ENCODE data around the gene ABCC12.

Gene ABCC12

GRCh38 chr16:48165961-48166578, 10.3 kb upstream of the ABCC12 start:
- DNase-seq (ENCODE audit: low read depth, low spot score): peak; percentile 5
- TF ChIP-seq CTCF (IDR thresholded peaks at IDR 0.05; ENCODE audit: low read depth, low read length): no peak
- no peak overlapping the region for H3K4me3 ChIP-seq (ENCODE audit: low read depth, low read length)
- in situ Hi-C loops (cut with HindIII; ENCODE audit: low sequenced_read_pairs): no loop called here

DNA sequence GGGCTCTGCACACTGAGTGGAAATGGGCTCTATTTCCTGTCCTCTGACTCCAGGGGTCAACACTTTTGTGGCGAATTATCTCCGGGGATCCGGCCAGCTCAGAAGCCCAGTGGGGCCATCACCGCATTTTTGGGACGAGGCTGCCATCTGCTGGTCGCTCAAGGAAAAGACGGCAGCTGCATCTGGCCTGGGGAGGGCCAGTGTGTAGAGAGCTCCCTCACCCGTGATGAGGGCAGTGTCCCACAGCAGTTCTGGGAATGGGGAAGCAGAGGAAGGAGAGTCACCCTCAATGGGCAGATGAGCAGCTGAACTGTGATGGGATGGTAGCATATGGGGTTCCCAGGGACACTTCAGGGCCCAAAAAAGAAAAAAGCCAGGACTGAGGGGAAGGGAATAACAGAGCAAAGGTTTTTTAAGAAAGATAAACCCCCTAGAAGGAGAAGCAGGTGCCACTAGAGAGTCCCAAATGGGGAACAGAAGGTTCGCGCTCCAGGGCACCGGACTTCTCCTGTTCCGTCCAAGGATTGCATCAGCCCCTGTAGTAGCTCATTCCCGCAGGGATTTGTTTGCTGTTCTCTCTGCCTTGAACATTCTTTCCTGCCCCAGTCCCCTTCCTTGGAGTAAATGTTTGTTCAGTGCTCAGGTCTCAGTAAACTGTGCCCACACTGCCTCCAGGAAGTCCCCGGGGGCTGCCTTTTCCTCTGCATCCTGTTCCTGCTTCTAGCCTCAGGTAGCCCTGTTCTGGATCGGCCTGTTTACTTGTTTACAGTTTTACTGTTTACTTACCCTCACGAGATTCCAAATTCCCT, 9.3 kb upstream of the ABCC12 start:
- peak; percentile 71 for DNase-seq (ENCODE audit: low read depth, low spot score)
- in situ Hi-C loops (cut with HindIII; ENCODE audit: low sequenced_read_pairs): no loop called here
- TF ChIP-seq CTCF (IDR thresholded peaks at IDR 0.05; ENCODE audit: low read depth, low read length): peak; percentile 82
- H3K4me3 ChIP-seq (ENCODE audit: low read depth, low read length): no peak overlapping the region

DNA sequence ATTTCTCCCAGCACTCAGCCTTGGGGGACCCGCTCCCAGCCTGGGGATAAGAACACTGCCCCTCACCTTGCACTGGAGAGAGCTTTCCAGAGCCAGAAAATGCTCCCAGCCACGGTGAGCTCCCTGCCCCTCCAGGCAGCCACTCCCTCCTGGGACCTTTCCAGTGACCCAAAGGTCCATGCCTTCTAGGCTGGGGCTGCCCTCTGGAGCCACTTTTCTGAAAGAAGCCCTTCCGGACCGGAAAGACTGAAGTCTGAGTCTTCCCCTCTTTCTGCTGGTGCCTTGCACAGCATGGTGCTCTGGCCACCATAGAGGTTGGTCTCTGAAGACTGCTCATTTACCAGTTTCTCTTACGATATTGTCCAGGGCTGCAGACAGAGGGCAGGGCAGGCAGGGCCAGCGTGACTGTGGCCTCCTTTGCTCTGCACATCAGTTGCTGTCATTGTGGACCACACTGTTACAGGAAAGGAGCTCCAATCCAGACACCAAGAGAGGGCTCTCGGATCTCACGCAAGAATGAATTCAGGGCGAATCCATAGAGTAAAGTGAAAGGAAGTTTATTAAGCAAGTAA, 7.1 kb upstream of the ABCC12 start:
- in situ Hi-C loops (cut with HindIII; ENCODE audit: low sequenced_read_pairs): no loop called here
- DNase-seq (ENCODE audit: low read depth, low spot score): no peak
- H3K4me3 ChIP-seq (ENCODE audit: low read depth, low read length): no peak overlapping the region
- no peak for TF ChIP-seq CTCF (IDR thresholded peaks at IDR 0.05; ENCODE audit: low read depth, low read length)

- in situ Hi-C loops (cut with HindIII; ENCODE audit: low sequenced_read_pairs): no loop called here
- no peak overlapping the region for H3K4me3 ChIP-seq (ENCODE audit: low read depth, low read length)
- DNase-seq (ENCODE audit: low read depth, low spot score): no peak
- TF ChIP-seq CTCF (IDR thresholded peaks at IDR 0.05; ENCODE audit: low read depth, low read length): no peak
Measured at GRCh38 chr16:48161906-48162305, 6.1 kb upstream of the ABCC12 start.

- no peak for TF ChIP-seq CTCF (IDR thresholded peaks at IDR 0.05; ENCODE audit: low read depth, low read length)
- H3K4me3 ChIP-seq (ENCODE audit: low read depth, low read length): no peak overlapping the region
- no peak for DNase-seq (ENCODE audit: low read depth, low spot score)
- in situ Hi-C loops (cut with HindIII; ENCODE audit: low sequenced_read_pairs): no loop called here
Measured at GRCh38 chr16:48160575-48160974, 4.8 kb upstream of the ABCC12 start.

DNA sequence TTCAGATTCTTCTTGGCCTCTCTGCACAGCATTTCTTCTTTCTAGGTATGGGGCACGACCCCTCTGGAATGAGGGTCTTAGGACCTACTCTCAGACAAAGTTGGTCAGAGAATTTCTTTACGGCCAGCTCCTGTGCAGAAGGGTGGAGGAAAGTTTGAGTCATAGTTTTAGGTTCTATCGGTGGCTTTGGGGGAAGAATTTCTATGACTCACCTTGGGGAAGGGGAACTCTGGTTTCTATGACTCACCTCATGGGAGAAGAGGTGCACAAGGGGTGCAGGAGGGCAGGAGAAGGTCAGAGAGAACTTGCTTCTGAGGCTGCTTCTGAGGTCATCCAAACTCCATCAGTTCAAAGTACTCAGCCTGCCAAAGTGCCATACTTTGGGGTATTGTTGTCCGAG, 2.5 kb upstream of the ABCC12 start:
- H3K4me3 ChIP-seq (ENCODE audit: low read depth, low read length): no peak overlapping the region
- in situ Hi-C loops (cut with HindIII; ENCODE audit: low sequenced_read_pairs): no loop called here
- no peak for TF ChIP-seq CTCF (IDR thresholded peaks at IDR 0.05; ENCODE audit: low read depth, low read length)
- DNase-seq (ENCODE audit: low read depth, low spot score): peak; percentile 80
